ENCODE measurements around the gene SEC61A1.

DNA sequence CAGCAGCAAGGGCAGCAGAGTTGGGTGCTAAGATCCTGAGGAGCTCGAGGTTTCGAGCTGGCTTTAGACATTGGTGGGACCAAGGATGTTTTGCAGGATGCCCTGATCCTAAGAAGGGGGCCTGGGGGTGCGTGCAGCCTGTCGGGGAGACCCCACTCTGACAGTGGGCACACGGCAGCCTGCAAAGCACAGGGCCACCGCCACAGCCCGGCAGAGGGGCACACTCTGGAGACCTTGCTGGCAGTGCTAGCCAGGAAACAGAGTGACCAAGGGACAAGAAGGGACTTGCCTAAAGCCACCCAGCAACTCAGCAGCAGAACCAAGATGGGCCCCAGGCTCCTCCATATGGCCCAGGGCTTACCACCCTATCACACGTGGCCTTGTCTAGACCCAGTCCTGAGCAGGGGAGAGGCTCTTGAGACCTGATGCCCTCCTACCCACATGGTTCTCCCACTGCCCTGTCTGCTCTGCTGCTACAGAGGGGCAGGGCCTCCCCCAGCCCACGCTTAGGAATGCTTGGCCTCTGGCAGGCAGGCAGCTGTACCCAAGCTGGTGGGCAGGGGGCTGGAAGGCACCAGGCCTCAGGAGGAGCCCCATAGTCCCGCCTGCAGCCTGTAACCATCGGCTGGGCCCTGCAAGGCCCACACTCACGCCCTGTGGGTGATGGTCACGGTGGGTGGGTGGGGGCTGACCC, 18.8 kb downstream of the SEC61A1 start:
- TF ChIP-seq CTCF (IDR thresholded peaks at IDR 0.05; ENCODE audit: insufficient read depth, low read depth, low read length), result no peak
- no peak for TF ChIP-seq EZH2 (IDR thresholded peaks at IDR 0.05; ENCODE audit: insufficient read depth, low read length)

All from astrocyte (in vitro differentiated cells and primary cell).